Measurements from ENCODE around the gene BEGAIN.

GRCh38 chr14:100548295-100548655, 38.9 kb downstream of the BEGAIN start:
- TF ChIP-seq CTCF (IDR thresholded peaks at IDR 0.05; ENCODE audit: control extremely low read depth in 1 of 3, insufficient read depth in 1 of 3, low read depth in 1 of 3, low read length in 3 of 3) (no peak), POLR2A (IDR thresholded peaks at IDR 0.05; ENCODE audit: control extremely low read depth in 1 of 2, low read depth in 2 of 2, low read length in 2 of 2) (no peak), SAP30 (IDR thresholded peaks at IDR 0.05; ENCODE audit: insufficient read depth, insufficient replicate concordance, low read length) (no peak), BCL11A (IDR thresholded peaks at IDR 0.05; ENCODE audit: low read depth in 2 of 2, low read length in 2 of 2) (no peak), SIN3A (conservative IDR thresholded peaks at IDR 0.05 in 1 of 2, IDR thresholded peaks at IDR 0.05 in 1 of 2; ENCODE audit: low read depth in 1 of 2, low read length in 2 of 2) (no peak), CREB1 (IDR thresholded peaks at IDR 0.05) (no peak), CTBP2 (IDR thresholded peaks at IDR 0.05; ENCODE audit: borderline replicate concordance, insufficient read depth, insufficient read length, low read length) (no peak)

All from H1 (cell line).